ENCODE measurements around the gene ATP6V0A1.
"Not testable (repeated sequence)": the region's sequence is repeated elsewhere in the genome, so short reads cannot be mapped to it uniquely, and the experiment has no call there.

The ATP6V0A1 gene

DNA sequence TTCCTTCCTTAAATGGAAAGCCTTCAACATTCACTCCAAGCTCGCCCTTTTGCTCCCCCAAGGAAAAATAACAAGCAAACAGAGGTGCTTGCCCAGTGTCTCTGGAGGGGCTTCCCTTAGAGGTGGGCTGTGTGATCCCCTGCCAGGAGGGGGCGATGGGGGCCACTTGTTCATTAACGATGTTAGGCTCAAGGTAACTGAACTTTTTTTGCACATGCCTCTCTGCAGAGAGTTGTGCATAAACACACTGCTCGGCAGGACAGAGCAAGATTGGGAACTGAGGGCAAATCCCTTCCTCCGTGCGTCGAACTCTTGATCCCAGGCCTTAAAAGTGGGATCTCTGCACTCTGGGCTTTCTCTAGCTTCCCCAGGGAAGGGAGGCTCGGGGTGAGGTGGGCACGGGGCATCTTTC lies 61.9 kb downstream of the ATP6V0A1 start:
- DNase-seq, result no peak

DNA sequence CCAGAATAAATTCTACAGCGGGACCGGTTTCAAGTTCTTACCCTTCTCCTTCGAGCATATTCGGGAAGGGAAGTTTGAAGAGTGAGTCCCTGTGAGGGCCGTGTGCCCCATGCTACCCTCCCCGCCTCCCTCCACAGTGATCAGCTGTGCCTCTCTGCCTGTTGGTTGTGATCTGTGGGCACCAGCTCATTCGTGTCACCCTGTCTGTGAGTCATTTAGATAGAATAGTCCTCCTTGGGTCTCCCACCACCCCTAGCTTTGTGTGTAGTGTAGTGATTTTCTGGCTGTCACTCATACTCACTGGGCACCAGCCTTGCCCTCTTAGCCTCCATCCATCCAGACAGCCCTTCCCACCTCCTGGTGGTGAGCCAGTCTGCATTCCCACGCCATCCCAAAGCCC lies 62.4 kb downstream of the ATP6V0A1 start:
- DNase-seq, result no peak

DNA sequence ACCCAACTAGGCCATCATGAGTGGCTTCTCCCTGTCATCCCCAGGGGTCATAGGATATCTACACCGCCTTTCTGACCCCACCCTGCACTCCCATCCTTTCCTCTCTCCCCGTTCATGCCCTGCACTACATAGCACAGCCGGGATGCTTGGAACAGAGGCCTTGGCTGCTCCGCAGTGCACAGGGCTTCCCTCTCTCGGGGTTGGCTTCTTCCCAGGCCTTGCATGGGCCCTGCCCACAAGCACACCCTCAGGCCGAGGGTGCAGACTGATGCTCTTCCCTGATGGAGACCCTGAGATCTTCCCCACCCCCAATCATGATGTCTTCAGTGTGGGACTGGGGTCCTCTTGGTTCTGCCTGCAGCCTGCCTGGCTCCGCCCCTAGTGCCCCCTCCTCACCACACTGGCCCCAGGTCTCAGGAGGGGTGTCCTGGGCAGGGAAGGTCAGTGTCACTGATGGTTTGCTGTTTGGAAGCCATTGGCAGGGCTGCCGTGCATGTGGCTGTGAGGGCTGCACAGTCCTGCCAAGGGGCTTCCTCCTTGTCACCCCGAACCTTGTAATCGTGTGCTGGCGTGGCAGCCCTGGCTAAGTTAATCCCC lies 63.1 kb downstream of the ATP6V0A1 start:
- DNase-seq, result no peak

DNA sequence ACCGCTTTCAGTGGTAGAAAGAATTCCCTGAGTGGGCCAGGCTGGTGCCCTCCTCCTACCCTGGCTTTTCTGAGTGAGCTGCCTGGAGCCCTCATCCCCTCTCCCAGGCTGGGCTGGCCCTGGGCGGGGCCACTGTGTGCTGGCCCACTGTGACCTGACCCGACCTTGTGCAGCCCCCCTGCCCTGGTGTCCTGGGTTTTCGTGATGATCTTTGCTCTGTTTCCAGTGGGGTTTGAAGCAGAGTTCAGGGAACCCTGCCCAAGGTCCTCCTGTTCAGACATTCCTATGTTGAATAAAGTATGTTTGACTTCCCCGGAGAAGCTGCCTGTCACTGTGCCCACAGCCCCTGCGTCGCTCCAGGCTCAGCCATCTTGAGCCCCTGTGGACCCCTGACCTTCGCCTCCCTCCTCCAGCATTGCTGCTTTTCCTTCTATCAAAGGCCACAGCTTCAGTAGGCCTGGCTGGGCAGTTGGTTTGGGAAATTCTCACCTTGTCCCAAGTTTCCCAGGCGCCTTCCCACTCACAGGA lies 63.6 kb downstream of the ATP6V0A1 start:
- no peak for DNase-seq

DNA sequence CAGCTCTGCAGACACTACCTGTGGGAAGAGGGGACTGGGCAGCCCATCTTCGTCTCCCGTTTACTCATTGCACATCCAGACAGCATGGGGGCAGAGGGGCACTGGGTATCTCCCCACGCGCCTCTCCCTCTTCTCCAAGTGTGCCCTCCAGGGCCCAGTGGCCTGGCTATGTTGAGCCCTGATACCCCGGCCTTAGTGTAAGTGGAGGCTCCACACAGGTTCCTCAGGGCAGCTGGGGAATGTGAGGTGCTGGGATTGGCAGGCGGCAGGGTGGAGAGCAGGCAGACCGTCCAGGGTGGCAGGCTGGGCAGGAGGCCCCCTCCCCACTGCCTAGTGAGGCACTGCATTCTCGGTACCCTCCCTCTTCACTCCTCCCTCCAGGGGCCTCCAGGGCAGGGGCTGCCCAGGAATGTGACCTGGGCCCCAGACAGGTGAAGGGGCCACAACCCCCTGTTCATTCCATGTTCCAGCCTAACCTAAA lies 64.2 kb downstream of the ATP6V0A1 start:
- no peak for DNase-seq

DNA sequence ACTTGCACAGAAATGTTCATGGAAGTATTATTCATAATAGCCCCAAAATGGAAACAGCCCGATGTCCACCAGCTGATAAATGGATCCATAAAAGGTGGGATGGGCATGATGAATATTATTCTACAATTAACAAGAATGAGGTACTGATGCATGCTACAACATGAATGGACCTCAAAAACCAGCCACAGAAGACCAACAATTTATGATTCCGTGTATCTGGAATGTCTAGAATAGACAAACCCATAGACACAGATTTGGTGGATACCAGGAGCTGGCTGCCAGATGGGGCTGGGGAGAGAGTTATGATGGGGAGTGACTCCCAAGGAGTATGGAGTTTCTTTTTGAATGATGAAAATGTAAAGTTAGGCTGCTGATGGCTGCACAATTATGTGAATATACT lies 66.5 kb downstream of the ATP6V0A1 start:
- DNase-seq, result no peak

DNA sequence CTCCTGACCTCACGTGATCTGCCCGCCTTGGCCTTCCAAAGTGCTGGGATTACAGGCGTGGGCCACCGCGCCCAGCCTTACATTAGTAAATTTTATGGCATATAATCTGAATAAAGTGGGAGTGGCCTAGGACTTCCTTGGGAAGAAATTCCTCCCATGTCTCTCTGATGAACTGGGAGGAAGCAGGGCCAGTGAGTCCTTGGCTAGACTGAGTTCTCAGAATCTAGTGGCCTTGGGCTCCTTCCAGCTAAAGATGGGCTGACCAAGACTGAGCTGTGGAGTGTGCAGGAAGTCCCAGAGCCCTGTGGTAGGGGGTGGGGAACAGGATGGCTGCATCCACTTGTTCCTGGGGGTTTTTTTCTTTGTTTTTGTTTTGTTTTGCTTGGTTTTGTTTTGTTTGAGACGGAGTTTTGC lies 67.4 kb downstream of the ATP6V0A1 start:
- DNase-seq, result no peak

DNA sequence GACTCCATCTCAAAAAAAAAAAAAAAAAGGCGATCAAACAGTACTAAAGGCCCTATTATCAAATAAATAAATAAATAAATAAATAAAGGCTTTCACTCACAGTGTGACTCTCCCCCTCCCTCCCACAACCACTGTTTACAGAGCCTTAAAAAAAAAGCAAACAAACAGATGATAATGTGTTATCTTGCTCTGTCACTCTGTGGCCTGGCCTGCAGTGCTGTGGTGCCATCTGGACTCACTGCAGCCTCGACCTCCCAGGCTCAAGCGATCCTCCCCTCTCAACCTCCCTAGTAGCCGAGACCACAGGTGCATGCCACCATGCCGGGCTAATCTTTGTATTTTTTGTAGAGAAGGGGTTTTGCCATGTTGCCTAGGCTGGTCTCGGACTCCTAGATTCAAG lies 69.3 kb downstream of the ATP6V0A1 start:
- DNase-seq, result no peak

DNA sequence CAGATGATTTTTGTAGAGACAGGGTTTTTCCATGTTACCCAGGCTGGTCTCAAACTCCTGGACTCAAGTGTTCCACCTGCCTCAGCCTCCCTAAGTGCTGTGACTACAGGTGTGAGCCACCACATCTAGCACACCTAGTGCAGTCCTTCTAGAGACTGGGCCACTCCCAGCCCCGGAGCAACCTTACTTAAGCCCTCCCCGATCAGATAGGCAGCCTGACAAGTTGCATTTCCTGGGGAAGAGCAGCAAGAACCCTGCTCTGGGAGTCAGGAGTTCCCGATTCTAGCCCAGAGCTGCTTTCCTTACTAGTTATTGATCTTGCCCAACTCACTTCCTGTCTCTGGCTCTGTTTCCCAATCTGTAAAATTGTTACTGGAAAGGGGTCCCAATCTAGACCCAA lies 70.4 kb downstream of the ATP6V0A1 start:
- DNase-seq, result no peak

DNA sequence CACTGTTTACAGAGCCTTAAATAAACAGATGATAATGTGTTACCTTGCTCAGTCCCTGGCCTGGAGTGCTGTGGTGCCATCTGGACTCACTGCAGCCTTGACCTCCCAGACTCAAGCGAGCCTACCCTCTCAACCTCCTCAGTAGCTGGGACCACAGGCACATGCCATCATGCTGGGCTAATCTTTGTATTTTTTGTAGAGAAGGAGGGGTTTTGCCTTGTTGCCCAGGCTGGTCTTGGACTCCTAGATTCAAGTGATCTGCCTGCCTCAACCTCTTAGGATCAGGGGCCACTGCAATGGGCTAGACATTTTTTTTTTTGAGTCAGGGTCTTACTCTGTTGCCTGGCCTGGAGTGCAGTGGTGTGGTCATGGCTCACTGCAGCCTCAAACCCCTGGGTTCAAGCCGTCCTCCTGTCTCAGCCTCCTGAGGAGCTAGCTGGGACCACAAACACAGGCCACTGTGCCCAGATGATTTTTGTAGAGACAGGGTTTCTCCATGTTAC lies 72.3 kb downstream of the ATP6V0A1 start:
- no peak for DNase-seq

DNA sequence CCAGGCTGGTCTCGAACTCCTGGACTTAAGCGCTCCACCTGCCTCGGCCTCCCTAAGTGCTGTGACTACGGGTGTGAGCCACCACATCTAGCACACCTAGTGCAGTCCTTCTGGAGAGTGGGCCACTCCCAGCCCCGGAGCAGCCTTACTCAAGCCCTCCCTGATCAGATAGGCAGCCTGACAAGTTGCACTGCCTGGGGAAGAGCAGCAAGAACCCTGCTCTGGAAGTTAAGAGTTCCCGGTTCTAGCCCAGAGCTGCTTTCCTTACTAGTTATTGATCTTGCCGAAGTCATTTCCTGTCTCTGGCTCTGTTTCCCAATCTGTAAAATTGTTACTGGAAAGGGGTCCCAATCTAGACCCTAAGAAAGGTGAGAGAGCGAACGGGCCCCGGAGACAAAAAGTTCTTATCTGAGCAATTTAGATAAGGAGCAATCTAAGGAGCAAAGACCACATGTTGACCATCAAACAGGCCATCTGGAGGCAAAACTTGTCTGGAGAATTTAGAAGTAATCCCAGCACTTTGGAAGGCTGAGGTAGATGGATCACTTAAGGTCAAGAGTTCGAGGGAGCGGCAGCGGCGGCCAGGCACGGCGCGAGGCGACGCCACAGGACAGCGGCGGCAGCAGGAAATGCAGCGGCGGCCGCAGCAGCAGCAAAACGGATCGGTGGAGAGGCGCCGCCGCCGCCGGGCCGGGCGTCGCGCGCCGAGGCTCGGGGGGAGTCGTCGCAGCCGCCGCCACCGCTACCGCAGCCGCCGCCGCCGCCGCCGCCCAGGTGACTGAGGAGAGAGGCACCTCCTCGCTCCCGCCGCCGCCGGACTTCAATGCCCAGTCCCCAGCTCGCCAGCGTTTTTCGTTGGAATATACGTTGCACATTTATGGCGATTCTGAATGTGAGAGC lies 73.0 kb downstream of the ATP6V0A1 start:
- peak; percentile 73 for DNase-seq

DNA sequence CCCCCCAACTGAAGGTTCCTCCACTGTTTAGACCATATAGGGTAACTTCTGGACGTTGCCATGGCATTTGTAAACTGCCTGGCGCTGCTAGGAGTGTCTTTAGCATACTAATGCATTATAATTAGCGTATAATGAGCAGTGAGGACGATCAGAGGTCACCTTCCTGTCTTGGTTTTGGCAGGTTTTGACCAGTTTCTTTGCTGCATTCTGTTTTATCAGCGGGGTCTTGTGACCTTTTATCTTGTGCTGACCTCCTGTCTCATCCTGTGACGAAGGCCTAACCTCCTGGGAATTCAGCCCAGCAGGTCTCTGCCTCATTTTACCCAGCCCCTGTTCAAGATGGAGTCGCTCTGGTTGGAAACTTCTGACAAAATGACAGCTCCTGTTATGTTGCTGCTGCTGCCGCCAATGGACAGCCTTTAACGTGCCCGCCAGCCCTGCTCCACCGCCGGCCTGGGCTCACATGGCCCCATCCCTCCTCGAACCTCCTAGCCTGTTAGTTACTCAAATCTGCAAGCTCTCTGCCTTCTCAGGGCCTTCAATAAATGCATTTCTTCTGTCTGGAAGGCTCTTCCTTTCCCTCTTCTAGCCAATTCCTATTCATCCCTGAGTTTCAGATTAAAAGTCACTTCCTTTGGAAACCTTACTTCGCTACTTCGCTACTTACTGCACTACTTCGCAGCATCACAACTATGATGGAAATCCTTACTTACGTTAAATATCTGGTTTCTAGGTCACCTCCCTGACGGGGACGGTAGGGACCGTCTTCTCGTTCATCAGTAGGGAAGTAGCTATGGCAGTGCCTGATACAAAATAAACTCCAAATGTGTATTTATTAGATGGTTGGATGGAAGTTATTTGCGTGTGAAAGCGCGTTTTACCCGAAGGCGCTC lies 76.7 kb downstream of the ATP6V0A1 start:
- no peak for DNase-seq

DNA sequence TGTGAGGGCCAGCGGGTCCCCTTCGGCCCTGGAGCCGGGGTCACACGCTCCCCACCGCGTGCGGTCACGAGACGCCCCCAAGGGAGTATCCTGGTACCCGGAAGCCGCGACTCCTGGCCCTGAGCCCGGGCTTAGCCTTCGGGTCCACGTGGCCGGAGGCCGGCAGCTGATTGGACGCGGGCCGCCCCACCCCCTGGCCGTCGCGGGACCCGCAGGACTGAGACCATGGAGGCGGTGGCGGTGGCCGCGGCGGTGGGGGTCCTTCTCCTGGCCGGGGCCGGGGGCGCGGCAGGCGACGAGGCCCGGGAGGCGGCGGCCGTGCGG lies 77.3 kb downstream of the ATP6V0A1 start, which contains the start of gene NAGLU:
Gene NAGLU, plus strand, starts transcription at position 194 of the 324 bp plus-strand sequence. Its CDS starts 32 bp downstream, at position 226.
- DNase-seq, result peak; percentile 94

DNA sequence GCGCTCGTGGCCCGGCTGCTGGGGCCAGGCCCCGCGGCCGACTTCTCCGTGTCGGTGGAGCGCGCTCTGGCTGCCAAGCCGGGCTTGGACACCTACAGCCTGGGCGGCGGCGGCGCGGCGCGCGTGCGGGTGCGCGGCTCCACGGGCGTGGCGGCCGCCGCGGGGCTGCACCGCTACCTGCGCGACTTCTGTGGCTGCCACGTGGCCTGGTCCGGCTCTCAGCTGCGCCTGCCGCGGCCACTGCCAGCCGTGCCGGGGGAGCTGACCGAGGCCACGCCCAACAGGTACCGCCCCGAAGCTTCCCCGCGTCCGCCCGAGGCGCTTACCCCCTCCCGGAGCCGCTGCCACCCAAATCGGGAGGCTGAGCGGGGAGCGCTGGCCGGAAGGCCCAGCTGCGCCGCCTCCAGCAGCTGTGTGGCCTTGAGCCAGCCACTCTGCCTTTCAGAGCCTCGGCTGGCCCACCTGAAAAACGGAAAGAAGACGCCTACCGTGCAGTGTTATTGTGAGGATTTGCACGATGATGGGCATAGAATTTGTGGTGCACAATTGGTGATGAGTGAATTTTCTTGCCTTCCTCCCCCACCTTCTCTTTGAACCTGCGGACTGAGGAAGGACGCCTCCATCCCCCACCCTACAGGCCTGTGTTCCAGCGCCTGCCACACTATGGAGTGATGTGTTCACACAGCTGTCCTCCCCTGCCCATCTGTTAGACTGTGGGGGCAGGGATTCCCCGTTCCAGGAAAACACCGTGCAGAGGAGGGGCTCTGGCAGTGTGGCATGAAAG lies 77.9 kb downstream of the ATP6V0A1 start:
- peak; percentile 81 for DNase-seq

DNA sequence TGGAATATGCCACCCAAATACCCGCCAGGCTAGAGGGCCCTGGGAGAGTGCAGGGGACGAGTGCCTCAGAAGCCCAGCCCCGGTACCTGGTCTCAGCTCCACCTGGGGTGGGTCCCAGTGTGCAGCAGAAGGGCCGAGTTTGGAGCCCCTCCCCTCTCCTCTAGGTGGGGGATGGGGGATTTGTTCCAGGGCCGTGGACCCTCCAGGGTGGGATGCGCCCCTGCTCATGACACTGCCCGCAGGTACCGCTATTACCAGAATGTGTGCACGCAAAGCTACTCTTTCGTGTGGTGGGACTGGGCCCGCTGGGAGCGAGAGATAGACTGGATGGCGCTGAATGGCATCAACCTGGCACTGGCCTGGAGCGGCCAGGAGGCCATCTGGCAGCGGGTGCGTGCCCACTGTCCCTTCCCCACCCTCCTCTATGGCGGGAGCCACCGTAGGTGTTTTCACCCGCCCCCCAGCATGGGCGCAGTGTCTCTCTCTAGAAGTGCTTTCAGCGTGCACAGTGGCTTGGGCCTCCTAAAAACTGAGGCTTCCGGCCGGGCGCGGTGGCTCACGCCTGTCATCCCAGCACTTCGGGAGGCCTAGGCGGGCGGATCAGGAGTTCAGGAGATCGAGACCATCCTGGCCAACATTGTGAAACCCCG lies 78.6 kb downstream of the ATP6V0A1 start:
- DNase-seq, result no peak

DNA sequence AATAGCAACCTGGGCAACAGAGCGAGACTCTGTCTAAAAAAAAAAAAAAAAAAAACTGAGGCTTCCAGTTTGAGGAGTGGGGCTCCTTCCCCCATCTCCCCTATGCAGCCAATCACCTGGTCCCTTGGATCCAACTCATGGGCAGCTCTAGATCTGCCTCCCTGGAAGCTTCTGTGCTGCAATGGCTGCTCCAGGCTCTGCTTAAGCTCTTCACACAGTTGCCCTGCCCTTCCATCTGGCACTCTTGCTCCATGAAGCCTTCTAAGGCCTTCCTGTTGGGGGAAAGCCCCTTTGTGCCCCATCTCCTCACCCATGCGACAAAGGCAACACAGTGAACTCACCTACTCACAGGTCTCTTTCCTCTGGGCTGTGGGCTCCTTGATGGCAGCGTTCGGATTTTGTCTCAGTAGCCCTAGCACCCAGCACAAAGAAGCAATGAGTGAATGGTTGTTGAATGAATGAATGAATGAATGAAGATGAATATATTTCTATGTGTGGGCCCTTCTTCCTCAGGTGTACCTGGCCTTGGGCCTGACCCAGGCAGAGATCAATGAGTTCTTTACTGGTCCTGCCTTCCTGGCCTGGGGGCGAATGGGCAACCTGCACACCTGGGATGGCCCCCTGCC lies 79.3 kb downstream of the ATP6V0A1 start:
- no peak for DNase-seq

DNA sequence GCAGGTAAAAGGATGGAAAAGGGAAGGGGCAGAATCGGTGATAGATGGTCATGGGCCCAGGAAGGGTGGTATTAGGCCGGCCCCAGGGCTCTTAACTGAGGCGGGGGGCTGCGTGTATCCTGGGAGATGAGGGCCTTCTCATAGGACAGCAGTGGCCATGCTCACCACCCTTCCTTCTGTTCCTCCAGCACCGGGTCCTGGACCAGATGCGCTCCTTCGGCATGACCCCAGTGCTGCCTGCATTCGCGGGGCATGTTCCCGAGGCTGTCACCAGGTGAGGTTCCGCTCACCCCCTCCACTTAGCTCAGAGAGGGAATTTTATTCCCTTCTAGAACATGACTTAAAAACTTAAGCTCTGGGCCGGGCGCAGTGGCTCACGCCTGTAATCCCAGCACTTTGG lies 79.8 kb downstream of the ATP6V0A1 start:
- DNase-seq, result no peak

DNA sequence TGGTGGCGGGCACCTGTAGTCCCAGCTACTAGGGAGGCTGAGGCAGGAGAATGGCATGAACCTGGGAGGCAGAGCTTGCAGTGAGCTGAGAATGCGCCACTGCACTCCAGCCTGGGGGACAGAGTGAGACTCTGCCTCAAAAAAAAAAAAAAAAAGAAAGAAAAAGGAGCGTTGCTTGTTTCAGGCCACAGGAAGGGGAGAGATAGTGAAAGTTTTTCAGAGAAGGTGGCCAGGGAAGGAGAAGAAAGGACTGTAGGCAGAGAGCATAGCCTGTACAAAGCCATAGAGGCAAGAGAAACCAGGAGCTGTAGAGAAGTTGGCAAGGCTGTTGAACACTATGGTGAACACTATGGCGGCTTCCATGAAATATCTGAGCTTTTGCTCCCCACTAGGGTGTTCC lies 81.9 kb downstream of the ATP6V0A1 start:
- not testable (repeated sequence) for DNase-seq

DNA sequence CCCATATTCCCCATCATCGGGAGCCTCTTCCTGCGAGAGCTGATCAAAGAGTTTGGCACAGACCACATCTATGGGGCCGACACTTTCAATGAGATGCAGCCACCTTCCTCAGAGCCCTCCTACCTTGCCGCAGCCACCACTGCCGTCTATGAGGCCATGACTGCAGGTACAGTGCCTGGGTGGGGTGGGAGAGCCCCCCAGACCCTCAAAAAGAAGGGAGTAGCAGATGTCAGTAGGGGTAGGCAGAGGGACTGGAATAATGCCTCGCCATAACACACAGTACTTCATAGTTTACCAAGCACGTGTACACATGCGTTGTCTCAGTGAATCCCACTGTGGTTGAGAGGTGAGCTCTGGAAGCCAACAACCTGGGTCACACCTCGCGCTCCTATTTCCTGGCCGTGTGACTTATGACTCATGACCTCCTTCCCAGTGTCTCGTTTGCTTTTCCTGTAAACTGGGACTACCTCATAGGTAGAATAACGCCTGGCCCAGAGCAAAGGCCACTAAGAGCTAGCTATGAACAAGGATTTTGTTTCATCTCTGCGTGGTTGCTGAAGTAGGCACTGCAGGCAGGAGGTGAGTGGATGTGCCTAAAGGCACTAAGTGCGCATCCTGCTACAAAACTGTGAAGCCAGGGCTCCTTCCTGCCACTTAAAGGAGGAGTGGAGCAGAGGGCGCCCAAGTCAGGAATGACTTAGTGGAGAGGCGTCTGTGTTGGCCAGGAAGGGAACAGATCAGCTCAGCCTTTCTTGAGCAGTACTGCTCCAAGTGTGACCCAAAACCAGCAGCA lies 82.6 kb downstream of the ATP6V0A1 start:
- DNase-seq, result no peak
